ENCODE data around the gene SERPINB2. TPM values are rescaled to one million over a fixed set of nuclear protein-coding genes. Genes with fewer than 3 reads are reported as not detected.

The SERPINB2 gene
- total and polyA plus RNA-seq, 2 of the 13 experiments (the other 11 are each of a cell fraction or from before 2014, with no cell fraction given): 0.07 to 0.11 TPM

DNA sequence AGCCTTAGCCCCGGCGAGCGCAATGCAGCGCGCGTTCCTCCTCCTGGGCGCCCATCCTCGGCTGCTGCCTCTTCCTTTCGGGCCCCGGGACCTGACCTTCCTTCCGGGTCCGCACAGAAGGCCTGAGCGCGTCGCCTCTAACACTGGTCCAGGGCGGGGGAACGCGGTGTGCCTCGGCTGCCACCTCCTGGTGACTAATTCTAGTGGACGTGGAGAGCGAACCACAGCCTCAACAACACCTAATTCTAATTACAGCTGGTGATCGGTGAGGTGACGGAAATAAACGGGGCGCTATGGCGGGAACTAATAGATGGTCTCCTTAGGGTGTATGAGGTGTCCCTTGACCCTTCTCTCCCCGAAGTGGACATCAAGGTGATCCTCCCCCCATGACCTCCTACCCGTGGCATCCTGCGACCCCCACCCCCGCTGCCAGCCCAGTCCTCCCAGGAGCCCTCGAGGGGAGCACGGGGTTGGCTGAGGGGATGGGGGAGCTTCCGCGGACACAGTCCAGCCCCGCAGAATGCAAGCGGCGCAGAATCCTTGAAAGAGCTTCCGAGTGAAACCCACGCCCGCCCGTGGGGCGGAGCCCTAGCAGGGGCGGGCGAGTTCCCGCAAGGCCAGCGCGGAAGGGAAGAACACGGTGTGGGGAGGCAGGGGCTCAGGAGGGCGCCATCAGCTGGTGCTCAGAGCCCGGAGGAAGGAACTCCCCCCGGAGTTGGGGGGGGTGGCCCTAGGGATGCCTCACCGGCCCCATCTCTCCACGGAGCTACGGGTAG, 48.8 kb downstream of the SERPINB2 start (continued):
- TF ChIP-seq, protein P1, sequence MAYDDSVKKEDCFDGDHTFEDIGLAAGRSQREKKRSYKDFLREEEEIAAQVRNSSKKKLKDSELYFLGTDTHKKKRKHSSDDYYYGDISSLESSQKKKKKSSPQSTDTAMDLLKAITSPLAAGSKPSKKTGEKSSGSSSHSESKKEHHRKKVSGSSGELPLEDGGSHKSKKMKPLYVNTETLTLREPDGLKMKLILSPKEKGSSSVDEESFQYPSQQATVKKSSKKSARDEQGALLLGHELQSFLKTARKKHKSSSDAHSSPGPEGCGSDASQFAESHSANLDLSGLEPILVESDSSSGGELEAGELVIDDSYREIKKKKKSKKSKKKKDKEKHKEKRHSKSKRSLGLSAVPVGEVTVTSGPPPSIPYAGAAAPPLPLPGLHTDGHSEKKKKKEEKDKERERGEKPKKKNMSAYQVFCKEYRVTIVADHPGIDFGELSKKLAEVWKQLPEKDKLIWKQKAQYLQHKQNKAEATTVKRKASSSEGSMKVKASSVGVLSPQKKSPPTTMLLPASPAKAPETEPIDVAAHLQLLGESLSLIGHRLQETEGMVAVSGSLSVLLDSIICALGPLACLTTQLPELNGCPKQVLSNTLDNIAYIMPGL (CRISPR knock-in tag; IDR thresholded peaks at IDR 0.05; ENCODE audit: borderline replicate concordance in 1 of 2, low read depth in 1 of 2): peak in 1 of 2 experiments; percentile 46; a peak in 1 of 4 replicates
- TF ChIP-seq SRSF9 (IDR thresholded peaks at IDR 0.05; ENCODE audit: borderline replicate concordance, insufficient read depth, low read depth, low read length, poor library complexity, severe bottlenecking): no peak
- TF ChIP-seq, protein P2, sequence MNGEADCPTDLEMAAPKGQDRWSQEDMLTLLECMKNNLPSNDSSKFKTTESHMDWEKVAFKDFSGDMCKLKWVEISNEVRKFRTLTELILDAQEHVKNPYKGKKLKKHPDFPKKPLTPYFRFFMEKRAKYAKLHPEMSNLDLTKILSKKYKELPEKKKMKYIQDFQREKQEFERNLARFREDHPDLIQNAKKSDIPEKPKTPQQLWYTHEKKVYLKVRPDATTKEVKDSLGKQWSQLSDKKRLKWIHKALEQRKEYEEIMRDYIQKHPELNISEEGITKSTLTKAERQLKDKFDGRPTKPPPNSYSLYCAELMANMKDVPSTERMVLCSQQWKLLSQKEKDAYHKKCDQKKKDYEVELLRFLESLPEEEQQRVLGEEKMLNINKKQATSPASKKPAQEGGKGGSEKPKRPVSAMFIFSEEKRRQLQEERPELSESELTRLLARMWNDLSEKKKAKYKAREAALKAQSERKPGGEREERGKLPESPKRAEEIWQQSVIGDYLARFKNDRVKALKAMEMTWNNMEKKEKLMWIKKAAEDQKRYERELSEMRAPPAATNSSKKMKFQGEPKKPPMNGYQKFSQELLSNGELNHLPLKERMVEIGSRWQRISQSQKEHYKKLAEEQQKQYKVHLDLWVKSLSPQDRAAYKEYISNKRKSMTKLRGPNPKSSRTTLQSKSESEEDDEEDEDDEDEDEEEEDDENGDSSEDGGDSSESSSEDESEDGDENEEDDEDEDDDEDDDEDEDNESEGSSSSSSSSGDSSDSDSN (CRISPR knock-in tag; IDR thresholded peaks at IDR 0.05): peak; percentile 50; the same call in 1 of the 2 replicates
- TF ChIP-seq, protein P3, sequence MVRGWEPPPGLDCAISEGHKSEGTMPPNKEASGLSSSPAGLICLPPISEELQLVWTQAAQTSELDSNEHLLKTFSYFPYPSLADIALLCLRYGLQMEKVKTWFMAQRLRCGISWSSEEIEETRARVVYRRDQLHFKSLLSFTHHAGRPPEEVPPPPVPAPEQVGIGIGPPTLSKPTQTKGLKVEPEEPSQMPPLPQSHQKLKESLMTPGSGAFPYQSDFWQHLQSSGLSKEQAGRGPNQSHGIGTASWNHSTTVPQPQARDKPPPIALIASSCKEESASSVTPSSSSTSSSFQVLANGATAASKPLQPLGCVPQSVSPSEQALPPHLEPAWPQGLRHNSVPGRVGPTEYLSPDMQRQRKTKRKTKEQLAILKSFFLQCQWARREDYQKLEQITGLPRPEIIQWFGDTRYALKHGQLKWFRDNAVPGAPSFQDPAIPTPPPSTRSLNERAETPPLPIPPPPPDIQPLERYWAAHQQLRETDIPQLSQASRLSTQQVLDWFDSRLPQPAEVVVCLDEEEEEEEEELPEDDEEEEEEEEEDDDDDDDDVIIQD (CRISPR knock-in tag; IDR thresholded peaks at IDR 0.05; ENCODE audit: low read depth): no peak
- TF ChIP-seq AKAP8 (CRISPR knock-in tag; IDR thresholded peaks at IDR 0.05): no peak
- TF ChIP-seq POGZ (CRISPR knock-in tag; IDR thresholded peaks at IDR 0.05): peak; percentile 46; the same call in 1 of the 2 replicates
- peak; percentile 34; the same call in 1 of the 2 replicates for TF ChIP-seq SMC3 (IDR thresholded peaks at IDR 0.05; ENCODE audit: low read length)
- TF ChIP-seq CBX5 (CRISPR knock-in tag; IDR thresholded peaks at IDR 0.05; ENCODE audit: borderline replicate concordance): 0 out of 2 replicates have a peak, but pooled peaks have one; percentile 32
- TF ChIP-seq ZFX (CRISPR knock-in tag; IDR thresholded peaks at IDR 0.05; ENCODE audit: low read depth): peak; percentile 63; the same call in 1 of the 2 replicates
- TF ChIP-seq, protein P4, sequence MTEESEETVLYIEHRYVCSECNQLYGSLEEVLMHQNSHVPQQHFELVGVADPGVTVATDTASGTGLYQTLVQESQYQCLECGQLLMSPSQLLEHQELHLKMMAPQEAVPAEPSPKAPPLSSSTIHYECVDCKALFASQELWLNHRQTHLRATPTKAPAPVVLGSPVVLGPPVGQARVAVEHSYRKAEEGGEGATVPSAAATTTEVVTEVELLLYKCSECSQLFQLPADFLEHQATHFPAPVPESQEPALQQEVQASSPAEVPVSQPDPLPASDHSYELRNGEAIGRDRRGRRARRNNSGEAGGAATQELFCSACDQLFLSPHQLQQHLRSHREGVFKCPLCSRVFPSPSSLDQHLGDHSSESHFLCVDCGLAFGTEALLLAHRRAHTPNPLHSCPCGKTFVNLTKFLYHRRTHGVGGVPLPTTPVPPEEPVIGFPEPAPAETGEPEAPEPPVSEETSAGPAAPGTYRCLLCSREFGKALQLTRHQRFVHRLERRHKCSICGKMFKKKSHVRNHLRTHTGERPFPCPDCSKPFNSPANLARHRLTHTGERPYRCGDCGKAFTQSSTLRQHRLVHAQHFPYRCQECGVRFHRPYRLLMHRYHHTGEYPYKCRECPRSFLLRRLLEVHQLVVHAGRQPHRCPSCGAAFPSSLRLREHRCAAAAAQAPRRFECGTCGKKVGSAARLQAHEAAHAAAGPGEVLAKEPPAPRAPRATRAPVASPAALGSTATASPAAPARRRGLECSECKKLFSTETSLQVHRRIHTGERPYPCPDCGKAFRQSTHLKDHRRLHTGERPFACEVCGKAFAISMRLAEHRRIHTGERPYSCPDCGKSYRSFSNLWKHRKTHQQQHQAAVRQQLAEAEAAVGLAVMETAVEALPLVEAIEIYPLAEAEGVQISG (CRISPR knock-in tag; IDR thresholded peaks at IDR 0.05): peak; percentile 73
- TF ChIP-seq HNRNPH1 (optimal IDR thresholded peaks at IDR 0.05; ENCODE audit: low read depth, low read length): no peak
- TF ChIP-seq, protein P5, sequence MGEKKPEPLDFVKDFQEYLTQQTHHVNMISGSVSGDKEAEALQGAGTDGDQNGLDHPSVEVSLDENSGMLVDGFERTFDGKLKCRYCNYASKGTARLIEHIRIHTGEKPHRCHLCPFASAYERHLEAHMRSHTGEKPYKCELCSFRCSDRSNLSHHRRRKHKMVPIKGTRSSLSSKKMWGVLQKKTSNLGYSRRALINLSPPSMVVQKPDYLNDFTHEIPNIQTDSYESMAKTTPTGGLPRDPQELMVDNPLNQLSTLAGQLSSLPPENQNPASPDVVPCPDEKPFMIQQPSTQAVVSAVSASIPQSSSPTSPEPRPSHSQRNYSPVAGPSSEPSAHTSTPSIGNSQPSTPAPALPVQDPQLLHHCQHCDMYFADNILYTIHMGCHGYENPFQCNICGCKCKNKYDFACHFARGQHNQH (CRISPR knock-in tag; IDR thresholded peaks at IDR 0.05): peak; percentile 37; the same call in 1 of the 2 replicates
- no peak for TF ChIP-seq GATAD2A (CRISPR knock-in tag; IDR thresholded peaks at IDR 0.05)
- TF ChIP-seq NR2F6 (IDR thresholded peaks at IDR 0.05): no peak
- TF ChIP-seq NR2F6 (CRISPR knock-in tag; IDR thresholded peaks at IDR 0.05): peak; percentile 59; the same call in 1 of the 2 replicates
- no peak for TF ChIP-seq GATA4 (IDR thresholded peaks at IDR 0.05; ENCODE audit: borderline replicate concordance, low read depth)
- no peak for TF ChIP-seq FLYWCH1 (CRISPR knock-in tag; IDR thresholded peaks at IDR 0.05)
- 0 out of 2 replicates have a peak, but pooled peaks have one; percentile 23 for TF ChIP-seq TARDBP (CRISPR knock-in tag; IDR thresholded peaks at IDR 0.05)
- TF ChIP-seq ETV5 (CRISPR knock-in tag; IDR thresholded peaks at IDR 0.05; ENCODE audit: borderline replicate concordance): peak; percentile 19; the same call in 1 of the 2 replicates
- no peak for TF ChIP-seq NBN (conservative IDR thresholded peaks at IDR 0.05)
